Spleen (tissue), 7 donors: Measurements from ENCODE around the gene TGFB1.

Experiments
- POLR2A ChIP-seq, 3 donors: fragments of 450-650 bp; IDR thresholded peaks; one replicate each; pipeline ENCODE4 v1.5.1; 2017; ENCODE audit warnings: antibody characterized with exemption in 3 of 3, mild to moderate bottlenecking in 1 of 3
- TF ChIP-seq, protein P1 (sequence below), 11 experiments: fragments of 200-600 bp in 7 of 11; fragments of 450-650 bp in 4 of 11; sonication (generic) in 4 of 11; IDR thresholded peaks in 8 of 11; conservative IDR thresholded peaks in 3 of 11; 1 replicate in 7 of 11; 2 replicates in 4 of 11; pipeline versions ENCODE4 v1.4.0 to v1.8.0; 2016 to 2021; ENCODE audit warnings: antibody characterized with exemption in 11 of 11, inconsistent platforms in 4 of 11, mild to moderate bottlenecking in 1 of 11
- donor health status: DM: no; HTN: no; CAD: no; lungs with moderate emphysema.
- donor health status: DM: no; HTN: no; CAD: no.
- donor health status: DM: no; HTN: no; CAD: no.

GRCh38 chr19:41363371-41363752 lies 9.6 kb upstream of the TGFB1 start:
- TF ChIP-seq, protein P1, sequence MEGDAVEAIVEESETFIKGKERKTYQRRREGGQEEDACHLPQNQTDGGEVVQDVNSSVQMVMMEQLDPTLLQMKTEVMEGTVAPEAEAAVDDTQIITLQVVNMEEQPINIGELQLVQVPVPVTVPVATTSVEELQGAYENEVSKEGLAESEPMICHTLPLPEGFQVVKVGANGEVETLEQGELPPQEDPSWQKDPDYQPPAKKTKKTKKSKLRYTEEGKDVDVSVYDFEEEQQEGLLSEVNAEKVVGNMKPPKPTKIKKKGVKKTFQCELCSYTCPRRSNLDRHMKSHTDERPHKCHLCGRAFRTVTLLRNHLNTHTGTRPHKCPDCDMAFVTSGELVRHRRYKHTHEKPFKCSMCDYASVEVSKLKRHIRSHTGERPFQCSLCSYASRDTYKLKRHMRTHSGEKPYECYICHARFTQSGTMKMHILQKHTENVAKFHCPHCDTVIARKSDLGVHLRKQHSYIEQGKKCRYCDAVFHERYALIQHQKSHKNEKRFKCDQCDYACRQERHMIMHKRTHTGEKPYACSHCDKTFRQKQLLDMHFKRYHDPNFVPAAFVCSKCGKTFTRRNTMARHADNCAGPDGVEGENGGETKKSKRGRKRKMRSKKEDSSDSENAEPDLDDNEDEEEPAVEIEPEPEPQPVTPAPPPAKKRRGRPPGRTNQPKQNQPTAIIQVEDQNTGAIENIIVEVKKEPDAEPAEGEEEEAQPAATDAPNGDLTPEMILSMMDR (IDR thresholded peaks at IDR 0.05 in 8 of 11, conservative IDR thresholded peaks at IDR 0.05 in 3 of 11): no peak
- TF ChIP-seq POLR2A (IDR thresholded peaks at IDR 0.05): no peak
